AG09319 (cell line): Measurements from ENCODE around the gene ARHGAP15.

ENCODE experiments used
- DNase-seq: peaks from one replicate; pipeline ENCODE4 v3.0.0-alpha.2; 2010; ENCODE audit warnings: low read depth; ENCODE audit errors: extremely low read depth
- TF ChIP-seq, protein P1 (sequence below): IDR thresholded peaks from 2 replicates; pipeline ENCODE4 v1.5.1; 2011; ENCODE audit warnings: low read depth, mild to moderate bottlenecking, inconsistent platforms, low read length, moderate library complexity

ARHGAP15 gene

DNA sequence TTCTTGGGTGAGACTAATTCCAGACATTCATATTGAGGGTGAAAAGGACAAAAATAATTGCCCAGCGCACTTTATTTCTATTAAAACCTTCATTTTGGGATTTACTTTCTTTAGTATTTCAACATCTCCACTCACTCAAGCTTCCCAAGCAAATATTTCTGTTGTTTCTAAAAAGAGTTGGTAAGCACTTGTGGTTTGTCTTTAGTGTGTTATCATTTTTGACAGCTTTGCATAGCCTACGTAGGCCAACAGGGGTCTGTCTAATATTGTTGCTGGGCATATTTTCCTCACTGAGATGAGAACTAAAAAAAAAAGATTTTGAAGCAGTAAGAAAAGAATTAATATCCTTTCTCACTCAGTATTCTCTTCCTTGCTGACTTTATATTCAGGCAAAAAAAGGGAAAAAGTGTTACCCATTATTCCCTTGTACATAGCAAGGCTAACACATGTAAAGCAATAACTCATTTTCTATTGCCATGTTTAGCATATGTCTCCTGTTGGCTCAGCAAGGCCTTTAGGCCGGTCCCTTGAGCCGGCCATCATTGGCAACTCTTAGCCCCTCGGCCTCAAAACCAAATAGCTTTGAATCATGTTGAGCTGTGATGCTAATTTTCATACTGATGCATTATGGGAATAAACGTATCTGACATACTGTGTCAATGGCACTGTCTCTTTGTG is 494.2 kb downstream of the ARHGAP15 start:
- DNase-seq = no peak
- TF ChIP-seq, protein P1, sequence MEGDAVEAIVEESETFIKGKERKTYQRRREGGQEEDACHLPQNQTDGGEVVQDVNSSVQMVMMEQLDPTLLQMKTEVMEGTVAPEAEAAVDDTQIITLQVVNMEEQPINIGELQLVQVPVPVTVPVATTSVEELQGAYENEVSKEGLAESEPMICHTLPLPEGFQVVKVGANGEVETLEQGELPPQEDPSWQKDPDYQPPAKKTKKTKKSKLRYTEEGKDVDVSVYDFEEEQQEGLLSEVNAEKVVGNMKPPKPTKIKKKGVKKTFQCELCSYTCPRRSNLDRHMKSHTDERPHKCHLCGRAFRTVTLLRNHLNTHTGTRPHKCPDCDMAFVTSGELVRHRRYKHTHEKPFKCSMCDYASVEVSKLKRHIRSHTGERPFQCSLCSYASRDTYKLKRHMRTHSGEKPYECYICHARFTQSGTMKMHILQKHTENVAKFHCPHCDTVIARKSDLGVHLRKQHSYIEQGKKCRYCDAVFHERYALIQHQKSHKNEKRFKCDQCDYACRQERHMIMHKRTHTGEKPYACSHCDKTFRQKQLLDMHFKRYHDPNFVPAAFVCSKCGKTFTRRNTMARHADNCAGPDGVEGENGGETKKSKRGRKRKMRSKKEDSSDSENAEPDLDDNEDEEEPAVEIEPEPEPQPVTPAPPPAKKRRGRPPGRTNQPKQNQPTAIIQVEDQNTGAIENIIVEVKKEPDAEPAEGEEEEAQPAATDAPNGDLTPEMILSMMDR = no peak

DNA sequence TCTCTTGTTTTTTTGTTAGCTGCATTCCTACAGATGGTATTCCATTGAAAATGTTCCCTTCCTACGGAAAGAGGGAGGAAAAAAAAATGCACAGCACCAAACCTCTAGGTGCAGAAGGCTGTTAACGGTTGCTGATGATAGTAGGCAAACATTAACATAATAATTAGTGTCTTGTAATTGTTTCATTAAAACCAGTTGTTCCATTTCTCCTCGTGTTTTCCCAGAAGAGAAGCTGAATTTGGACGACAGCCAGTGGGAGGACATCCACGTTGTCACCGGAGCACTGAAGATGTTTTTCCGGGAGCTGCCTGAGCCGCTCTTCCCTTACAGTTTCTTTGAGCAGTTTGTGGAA is 494.7 kb downstream of the ARHGAP15 start:
- DNase-seq = no peak
- TF ChIP-seq, protein P1 = no peak

DNA sequence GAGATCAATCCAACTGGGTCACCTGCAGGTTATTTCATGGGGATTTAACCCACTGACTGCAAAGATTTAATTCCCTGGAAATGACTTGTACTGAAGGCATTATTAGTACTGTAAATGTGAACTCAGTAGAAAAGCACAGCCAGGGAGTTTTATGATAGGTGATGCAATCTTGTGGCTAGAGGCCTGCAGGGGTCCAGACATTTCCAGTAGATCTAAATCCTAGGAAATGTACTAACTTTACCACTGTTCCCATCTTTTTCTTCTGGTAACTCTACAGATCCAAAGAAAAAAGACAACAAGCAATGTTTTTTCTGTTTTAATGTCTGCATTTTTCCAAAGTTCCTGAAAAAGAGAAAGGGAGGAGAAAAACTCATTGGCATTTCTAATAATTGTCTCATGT is 500.1 kb downstream of the ARHGAP15 start:
- DNase-seq = no peak
- TF ChIP-seq, protein P1 = no peak

DNA sequence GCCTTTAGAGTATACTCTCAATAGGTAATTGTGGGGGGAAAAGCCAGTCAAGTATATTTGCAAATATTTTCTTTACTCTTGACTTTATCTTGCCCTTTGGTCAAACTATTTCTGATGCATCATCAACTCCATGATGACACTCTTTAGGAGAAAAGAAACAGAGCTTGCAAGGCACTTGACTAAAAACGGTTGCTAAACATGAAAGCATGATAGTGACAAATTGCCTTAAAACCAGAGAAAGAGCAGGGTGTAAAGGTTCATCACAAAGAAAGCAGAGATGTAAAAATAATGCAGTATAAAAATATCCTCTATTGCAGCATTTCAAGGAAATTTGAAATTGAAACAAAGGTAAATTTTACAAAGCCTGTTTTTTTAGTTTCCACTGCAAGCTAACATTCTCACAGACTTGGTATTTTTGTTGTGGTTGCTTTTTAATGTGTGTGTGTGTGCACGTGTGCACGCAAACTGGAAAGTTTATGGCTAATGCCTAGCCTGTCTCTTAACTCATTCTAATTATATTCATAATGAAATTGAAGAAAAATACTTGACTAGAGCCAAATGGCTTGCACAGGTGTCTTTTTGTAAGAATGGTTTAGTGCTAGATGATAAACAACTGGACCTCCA is 503.6 kb downstream of the ARHGAP15 start:
- TF ChIP-seq, protein P1 = no peak
- DNase-seq = no peak

DNA sequence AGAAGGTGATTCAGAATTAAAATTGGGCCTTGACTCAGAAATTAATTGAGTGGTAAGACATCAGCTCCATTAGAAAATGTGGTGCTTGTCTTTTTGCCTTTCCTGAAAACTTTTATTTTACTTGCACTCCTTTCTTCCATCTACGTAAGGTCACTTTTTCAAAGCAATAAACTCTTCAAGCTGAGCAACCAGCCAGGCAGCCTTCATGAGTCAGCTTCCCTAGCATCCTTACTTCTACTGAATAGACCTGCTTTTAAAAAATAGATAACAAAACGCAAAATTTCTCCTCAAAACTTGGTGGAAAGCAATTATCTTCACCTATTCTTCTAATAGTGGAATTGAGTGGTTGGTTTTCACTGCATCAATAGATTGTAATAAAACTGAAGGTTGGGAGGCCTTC is 504.2 kb downstream of the ARHGAP15 start:
- TF ChIP-seq, protein P1 = no peak
- no peak for DNase-seq

DNA sequence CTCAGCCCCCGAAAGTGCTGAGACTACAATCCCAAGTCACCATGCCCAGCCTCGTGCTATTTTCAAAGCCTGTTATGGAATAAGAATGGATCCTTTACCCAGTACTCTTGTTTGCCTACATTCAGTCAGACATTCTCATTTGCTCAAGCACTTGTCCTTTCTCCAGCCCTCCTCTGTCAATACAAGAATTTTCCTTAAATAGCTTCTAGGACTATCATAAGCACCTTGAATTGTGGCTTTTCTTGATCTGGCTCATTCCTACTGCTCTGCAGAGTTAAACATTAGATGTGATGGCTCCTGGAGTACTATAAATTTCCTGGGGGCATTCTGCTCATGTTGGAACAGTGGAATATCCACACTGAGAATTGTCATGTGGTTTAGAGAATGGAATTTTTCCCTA is 506.1 kb downstream of the ARHGAP15 start:
- DNase-seq = no peak
- TF ChIP-seq, protein P1 = no peak

DNA sequence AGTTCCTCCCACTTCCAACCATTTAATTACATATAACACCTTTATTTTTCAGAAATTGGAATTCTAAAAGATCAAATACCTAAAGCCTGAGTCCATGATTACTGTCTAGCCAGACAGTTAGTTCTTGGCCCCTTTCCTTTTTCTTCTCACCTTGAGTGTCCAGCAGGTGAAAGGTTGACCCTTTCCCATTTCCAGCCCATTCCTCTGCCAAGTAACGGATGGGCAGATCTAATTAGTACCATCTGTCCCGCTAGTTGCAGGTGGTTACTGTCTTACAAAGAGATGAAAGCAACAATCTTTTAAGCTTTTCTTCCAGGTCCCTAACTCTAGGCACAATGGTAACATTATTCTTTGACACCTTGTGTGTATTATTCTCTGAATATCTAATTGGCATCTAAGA is 506.7 kb downstream of the ARHGAP15 start:
- TF ChIP-seq, protein P1 = no peak
- no peak for DNase-seq
